ENCODE measurements around the gene NELL2. TPM values are rescaled to one million over a fixed set of nuclear protein-coding genes. Genes with fewer than 3 reads are reported as not detected.

The NELL2 gene
- total RNA-seq, 1 donor: 0.36 TPM

GRCh38 chr12:44537354-44537753 is 338.8 kb downstream of the NELL2 start:
- DNase-seq (ENCODE audit: low read depth): no peak
- TF ChIP-seq, protein P1, sequence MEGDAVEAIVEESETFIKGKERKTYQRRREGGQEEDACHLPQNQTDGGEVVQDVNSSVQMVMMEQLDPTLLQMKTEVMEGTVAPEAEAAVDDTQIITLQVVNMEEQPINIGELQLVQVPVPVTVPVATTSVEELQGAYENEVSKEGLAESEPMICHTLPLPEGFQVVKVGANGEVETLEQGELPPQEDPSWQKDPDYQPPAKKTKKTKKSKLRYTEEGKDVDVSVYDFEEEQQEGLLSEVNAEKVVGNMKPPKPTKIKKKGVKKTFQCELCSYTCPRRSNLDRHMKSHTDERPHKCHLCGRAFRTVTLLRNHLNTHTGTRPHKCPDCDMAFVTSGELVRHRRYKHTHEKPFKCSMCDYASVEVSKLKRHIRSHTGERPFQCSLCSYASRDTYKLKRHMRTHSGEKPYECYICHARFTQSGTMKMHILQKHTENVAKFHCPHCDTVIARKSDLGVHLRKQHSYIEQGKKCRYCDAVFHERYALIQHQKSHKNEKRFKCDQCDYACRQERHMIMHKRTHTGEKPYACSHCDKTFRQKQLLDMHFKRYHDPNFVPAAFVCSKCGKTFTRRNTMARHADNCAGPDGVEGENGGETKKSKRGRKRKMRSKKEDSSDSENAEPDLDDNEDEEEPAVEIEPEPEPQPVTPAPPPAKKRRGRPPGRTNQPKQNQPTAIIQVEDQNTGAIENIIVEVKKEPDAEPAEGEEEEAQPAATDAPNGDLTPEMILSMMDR (IDR thresholded peaks at IDR 0.05; ENCODE audit: insufficient read depth, low read length): no peak
- H3K4me3 ChIP-seq (ENCODE audit: low read depth, low read length): no peak overlapping the region

- TF ChIP-seq, protein P1 (IDR thresholded peaks at IDR 0.05; ENCODE audit: insufficient read depth, low read length): no peak
- H3K4me3 ChIP-seq (ENCODE audit: low read depth, low read length): no peak overlapping the region
- DNase-seq (ENCODE audit: low read depth): no peak
Measured at GRCh38 chr12:44532940-44533339, 343.2 kb downstream of the NELL2 start.

DNA sequence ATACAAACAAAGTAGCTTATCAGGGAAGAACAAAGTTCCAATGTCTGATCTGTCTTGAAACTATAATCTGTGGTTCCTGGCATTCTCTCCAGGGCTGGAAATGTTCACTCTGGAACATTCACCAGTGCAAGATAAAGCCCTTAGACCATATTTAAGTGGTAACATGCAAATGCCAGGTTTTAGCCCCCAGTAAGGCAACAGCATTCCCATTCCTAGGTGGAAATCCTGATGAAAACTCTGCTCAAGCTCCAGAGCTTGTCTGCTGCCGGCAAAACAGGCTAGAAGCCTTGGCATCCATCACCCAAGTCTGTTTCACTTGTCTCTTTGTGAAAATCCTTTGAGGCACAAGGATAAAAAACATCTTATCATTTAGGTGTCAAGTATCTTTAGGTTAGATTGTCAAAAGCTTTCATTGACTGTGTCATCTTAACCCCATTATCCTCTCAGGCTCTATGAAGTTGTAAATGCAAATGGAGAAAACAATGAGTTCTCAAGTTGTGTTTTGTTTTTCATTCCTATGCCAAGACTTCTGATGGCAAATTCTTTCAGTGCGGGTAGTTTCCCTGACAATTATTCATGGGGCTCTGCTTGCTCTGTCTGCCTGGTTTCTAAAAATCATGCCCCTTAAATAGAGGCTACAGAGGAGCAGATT is 344.7 kb downstream of the NELL2 start:
- H3K4me3 ChIP-seq (ENCODE audit: low read depth, low read length): no peak overlapping the region
- TF ChIP-seq, protein P1 (IDR thresholded peaks at IDR 0.05; ENCODE audit: insufficient read depth, low read length): no peak
- DNase-seq (ENCODE audit: low read depth): no peak

DNA sequence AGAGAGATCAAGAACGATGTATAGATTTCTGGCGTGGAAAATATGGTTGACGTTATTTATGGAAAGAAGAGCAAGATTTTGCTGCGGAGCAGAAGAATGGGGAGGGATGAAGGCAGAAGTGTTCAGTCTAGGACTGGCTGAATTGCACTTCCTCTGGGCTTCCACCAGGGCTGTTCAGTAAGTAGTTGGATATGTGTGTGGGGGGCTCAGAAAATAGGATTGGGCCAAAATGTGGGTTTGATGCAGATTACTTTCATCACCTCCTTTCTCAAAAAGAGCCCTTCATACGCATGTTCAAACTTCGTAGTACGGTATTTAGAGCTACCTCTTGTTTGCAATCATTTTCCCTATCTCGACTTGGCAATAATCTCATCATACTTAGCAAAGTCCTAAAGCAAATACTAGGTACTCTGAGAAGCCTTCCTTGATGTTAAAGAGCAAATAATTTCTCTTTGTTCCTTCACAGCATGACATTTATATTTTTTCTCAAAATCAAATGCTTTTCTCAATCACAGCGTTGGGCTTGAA is 349.4 kb downstream of the NELL2 start:
- TF ChIP-seq, protein P1 (IDR thresholded peaks at IDR 0.05; ENCODE audit: insufficient read depth, low read length): no peak
- DNase-seq (ENCODE audit: low read depth): no peak
- no peak overlapping the region for H3K4me3 ChIP-seq (ENCODE audit: low read depth, low read length)

DNA sequence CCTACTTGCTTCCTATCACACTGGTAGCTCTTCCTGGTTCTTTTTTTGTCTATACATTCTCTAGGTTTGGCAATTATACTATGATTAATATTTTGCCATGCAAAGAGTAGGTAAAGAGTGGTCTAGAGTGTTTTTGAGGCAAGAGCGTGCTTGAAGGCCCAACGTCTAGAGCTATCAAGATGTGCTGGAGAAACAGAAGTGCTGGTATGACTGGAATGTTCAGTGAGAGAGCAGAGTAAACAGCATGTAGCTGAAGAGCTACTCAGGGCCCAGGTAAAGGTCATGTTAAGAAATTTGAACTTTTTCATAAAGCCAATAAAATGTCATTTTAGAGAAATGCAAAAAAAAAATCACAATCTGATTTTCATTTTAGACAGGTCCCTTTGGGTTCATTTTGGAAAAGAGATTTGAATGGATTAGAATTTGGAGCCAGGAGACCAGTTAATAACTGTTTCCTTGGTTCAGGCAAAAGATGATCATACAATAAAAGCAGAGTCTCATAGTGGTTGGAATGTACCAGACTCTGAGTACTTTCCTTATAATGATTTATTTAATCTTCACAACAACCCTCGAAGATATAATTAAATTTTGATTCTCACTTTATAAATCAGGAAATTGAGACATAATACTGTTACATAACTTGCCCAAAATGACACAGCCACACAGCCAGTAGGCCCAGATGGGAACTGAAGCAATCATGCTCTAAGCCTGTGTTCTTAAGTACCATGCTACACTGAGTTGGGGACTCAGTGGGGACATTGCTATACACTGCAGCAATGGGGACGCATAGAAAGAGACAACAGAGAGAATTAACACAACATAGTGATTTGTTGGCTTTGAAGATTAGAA is 350.1 kb downstream of the NELL2 start:
- no peak overlapping the region for H3K4me3 ChIP-seq (ENCODE audit: low read depth, low read length)
- DNase-seq (ENCODE audit: low read depth): no peak
- TF ChIP-seq, protein P1 (IDR thresholded peaks at IDR 0.05; ENCODE audit: insufficient read depth, low read length): no peak

DNA sequence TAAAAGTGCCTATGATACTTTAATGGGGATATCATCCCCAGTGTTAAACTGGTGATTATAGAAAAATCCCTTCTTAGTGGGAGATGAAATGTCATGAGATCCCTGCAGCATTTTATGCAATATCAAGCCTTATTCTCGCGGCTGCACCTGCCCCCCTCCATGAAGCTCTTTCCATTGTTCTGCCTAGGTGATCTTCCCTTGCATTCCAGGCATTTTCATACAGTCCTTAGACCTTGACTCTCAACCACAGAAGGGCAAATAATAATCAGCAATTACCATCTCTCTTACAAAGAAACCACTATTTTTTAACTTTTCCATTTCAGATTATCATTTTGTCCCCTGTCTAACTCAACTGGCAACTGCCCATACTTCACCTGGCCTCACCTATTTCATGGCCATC is 352.3 kb downstream of the NELL2 start:
- DNase-seq (ENCODE audit: low read depth): no peak
- TF ChIP-seq, protein P1 (IDR thresholded peaks at IDR 0.05; ENCODE audit: insufficient read depth, low read length): no peak
- H3K4me3 ChIP-seq (ENCODE audit: low read depth, low read length): no peak overlapping the region
